Activated CD8-positive, alpha-beta memory T cell treated with anti-CD3 and anti-CD28 coated beads, Interleukin-2, amount 50 U/mL, for 24 hours (primary cell): ENCODE measurements around the gene C10orf120.
A peak's percentile ranks its signal among the peaks of the same experiment; 100 is the strongest.

Experiments
- DNase-seq: peaks from one replicate; pipeline ENCODE4 v3.0.0-alpha.2; 2020; ENCODE audit errors: extremely low read depth

The C10orf120 gene

DNA sequence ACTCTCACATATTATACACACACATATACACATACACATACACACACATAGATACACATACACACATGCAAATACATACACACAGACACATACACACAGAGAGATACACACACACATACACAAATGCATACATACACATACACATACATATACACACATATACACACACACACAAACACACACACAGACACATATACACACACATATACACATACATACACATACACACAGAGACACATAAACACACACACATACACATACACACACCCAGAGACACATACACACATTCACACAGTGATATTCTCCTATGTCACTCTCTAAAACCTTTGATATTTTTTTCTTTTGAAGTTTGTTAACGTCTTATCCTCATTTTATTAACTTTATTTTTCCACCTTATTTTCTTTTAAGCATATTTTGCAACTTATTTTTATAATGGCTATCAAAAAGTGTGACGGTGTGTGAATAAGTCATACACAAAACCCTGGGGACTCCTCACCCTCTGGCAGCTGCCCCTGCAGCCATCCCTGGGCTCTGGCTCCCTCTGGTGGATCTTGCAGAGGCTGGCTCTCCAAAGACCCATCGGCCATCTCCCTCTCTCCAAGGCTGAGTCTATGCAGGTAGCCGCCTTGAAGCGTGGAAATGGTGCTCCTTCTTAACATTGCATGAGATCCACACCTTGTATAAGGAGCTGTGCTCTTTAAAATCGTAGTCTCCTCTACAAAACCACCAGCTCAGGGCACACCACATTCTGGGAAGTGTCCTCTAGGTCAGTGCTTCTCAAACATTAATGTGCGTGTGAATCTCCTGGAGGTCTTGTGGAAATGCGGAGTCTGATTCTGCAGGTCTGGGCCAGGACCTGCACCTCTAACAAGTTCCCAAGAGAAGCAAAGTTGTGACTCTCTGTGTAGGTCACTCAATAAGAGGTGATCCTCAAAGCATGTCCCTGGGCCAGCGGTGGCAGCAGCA, 4.1 kb upstream of the C10orf120 start:
- peak; percentile 19 for DNase-seq

DNA sequence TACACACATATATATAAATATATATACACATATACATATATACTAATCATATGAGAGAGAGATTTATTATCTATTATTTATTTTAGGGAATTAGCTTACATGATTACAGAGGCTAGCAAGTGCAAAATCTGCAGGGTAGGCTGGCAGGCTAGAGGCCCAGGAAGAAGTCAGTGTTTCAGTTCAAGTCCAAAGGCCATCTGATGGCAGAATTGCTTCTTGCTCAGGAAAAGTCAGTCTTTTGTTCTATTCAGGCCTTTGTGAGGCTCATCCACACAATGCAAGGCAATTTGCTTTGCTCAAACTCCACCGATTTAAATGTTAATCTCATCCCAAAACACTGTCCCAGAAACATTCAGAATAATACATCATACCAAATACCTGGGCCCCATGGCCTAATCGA, 2.6 kb upstream of the C10orf120 start:
- DNase-seq = no peak

- DNase-seq = no peak
These were observed 2.0 kb upstream of the C10orf120 start for GRCh38 chr10:122701652-122702051.

DNA sequence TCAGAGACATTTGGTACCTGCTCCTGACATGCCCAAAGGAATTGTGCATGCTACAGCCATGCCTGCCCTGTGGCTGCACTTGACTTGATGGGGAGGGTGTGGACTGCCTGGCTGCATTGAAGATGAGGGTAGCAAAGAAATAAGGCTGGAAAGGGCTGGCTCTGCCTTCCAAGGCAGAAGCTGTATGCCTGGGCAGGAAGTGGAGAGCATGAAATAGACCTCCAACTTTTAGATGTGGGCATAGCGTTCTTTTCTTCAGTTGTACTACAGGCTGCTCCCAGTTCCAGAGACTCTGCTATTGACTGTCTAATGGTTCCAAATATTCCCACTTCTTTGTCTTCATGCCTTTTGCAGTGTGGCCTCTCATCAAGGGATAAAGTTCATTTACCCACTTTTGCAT, 3.0 kb downstream of the C10orf120 start:
- no peak for DNase-seq

DNA sequence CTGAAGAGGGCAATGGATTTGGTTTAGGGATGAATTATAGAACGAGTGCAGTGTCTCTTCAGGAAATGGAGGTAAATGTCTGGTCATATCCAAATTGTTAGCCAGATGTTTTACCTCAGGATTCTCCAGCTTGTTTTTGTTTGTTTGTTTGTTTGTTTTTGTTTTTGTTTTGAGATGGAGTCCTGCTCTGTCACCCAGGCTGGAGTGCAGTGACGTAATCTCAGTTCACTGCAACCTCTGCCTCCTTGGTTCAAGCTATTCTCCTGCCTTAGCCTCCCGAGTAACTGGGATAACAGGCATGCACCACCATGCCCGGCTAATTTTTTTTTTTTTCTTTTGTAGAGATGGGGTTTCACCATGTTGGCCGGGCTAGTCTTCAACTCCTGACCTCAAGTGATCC, 6.9 kb downstream of the C10orf120 start:
- DNase-seq = no peak

GRCh38 chr10:122689146-122689820, 10.4 kb downstream of the C10orf120 start:
- no peak for DNase-seq

GRCh38 chr10:122688293-122688989, 11.2 kb downstream of the C10orf120 start:
- no peak for DNase-seq

DNA sequence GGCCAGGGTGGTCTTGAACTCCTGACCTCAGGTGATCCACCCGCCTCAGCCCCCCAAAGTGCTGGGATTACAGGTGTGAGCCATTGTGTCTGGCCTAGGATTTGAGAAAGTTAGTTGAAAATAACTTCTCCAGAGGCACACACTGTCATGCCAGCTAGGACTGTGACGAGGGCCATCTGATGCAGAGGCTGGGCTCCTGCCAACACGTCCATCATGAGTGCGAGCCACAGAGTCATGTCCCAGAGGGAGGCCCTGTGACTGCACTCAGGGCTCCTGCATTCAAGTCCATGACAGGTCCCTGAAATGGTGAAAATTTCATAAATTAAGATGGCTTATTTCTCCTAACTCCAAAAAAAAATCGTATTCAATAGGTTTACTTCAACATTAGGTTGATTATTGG, 17.1 kb downstream of the C10orf120 start:
- DNase-seq = no peak

- no peak for DNase-seq
These were observed 21.4 kb downstream of the C10orf120 start for GRCh38 chr10:122678266-122678665.

DNA sequence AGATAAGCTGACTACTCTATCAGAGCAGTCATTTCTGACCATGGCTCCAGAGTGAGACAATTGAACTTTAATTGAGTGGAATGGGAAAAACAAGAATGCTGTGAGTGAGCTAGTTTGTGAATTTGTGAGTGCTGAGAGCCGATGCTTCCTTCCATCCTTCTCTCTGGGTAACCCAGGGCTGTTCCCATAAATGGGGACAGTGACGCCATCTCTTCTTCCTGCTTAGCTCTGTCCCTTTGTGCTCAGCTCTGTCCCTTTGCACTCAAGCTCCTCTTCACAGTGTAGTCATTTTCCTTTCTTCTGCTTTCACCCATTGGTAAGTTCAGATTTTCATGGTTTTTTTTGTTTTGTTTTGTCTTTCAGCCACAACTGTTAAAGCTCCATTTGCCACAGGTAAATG, 24.4 kb downstream of the C10orf120 start:
- no peak for DNase-seq

DNA sequence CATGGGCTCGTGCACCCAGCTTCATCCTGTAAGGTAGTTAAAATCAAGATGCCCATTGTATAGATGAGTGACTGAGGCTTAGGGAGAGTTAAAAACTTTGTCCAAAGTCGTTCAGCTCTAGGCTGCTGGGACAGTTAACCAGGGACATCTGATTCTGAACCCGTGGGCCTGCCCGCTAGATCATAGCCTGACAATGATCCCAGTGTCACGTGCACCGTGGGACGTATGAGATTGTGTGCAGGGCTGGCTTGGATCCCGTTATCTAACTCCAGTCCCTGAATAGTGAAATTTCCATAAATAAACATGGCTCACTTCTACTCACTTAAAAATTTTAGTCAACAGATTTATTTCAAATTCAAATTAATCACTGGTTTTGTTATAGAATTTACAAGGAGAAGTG, 24.9 kb downstream of the C10orf120 start:
- DNase-seq = no peak

GRCh38 chr10:122673731-122674130, 25.9 kb downstream of the C10orf120 start:
- DNase-seq = no peak

- no peak for DNase-seq
These were observed 26.4 kb downstream of the C10orf120 start for GRCh38 chr10:122673269-122673668.

- DNase-seq = no peak
These were observed 27.0 kb downstream of the C10orf120 start for GRCh38 chr10:122672655-122673054.

GRCh38 chr10:122671355-122671754, 28.3 kb downstream of the C10orf120 start:
- no peak for DNase-seq

- no peak for DNase-seq
These were observed 29.8 kb downstream of the C10orf120 start for GRCh38 chr10:122669842-122670241.

DNA sequence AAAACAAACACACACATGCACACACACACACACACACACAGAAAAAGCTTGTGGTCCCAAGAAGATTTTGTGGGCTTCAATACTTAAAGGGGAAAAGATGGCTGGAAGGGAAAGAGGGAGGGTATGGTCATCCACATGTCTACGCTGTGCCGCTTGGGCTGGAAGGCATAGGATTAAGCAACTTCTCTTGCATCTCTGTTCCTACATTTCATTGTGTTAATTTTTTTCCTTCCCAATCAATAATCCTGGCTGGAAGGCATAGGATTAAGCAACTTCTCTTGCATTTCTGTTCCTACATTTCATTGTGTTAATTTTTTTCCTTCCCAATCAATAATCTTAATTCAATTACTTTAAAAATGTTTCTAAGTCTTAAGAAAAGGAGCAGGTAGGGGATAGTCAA, 30.6 kb downstream of the C10orf120 start:
- no peak for DNase-seq

DNA sequence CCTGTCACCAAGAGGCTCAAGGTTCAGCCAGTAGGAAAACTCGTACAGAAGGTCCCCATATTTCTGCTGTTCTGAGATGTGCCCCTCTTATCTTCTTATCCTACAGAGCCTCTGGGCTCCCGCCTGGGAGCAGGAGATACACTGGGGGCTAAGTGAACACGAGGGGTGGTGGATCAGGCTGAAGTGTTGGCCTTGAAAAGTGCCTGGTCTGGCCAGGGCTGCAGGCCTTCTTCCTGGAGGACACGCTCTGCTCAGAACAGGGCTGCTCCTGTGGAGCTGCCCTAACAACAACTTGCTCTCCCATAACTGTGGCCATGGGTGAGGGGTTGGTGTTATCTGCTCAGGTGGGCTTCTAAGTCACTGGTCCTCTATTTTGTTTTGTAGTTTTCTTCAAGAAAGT, 33.7 kb downstream of the C10orf120 start:
- DNase-seq = no peak

DNA sequence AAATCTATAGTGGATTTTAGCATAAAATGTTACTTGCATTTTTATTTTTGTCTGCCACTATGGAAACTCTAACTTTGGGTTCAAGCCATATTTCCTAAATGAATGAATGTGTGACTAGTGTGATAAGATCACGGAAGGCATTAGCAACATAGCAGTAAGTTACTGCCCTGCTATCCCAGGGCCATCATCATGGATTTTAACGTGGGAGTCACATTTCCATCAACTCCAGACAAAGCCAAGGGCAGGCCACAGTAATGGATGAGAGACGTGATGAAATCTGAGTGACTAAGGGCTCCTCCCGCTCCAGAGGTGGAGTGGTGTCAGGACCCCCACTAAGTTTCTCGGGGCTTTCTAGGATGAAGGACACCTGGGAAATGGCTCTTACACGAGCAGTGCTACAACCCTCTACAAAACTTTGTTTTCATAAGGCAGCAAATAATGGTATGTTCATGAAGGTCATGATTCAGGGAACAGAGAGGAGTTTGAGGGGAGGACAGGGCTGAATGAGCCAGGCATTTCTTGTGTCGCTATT, 34.3 kb downstream of the C10orf120 start:
- no peak for DNase-seq

- DNase-seq = no peak
These were observed 35.1 kb downstream of the C10orf120 start for GRCh38 chr10:122664501-122664900.

DNA sequence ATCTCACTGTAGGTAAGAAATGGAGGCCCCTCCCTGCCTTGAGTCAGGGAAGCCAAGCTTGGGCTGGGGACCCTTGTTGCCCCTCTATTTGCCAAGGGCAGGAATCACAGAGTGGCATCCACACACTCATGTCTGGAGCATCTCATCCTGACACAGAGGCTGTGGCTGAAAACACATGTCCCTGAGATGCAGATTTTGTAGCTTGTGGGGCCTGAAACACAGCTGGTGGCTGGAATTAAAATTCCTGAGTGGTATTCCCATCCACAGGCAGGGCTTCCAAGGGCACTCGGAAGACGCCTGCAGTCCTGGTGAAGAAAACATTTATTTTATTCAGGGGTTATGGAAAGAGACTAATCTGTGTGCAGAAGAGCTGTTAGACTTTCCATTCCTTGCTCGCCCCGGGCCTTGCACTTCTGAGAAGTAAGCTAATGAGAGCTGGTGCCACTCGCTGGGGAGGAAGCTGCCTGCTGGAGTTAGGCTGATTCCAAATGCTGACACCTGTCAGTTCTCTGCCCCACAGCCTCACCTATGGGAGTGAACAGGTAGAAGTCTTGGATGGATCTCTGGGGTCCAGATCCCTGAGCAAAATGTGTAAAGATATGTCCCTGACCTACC, 36.0 kb downstream of the C10orf120 start:
- DNase-seq = no peak

DNA sequence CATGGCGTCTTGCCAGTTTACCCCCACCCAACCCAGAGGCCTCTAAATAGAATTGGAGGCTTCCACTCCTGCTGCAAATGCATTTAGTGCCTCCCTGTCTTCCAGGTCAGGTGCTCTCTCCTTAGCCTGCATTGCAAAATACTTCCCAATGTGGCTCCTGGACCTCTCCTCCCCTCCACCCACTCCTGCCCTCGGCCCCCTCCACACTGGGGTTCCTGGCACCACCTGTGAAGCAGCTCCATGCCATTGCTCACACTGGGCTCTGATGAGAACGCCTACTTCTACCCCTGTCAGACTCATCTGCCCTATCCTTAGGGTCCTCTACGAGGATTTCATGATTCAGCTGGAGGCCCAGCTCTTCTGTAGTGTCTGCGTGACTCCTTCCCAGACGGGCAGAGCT, 37.4 kb downstream of the C10orf120 start:
- no peak for DNase-seq
